SU-DHL-6 (cell line): ENCODE measurements around the gene SYNGR1.

ENCODE experiments used
- H2AFZ ChIP-seq: fragments of 200-600 bp; sonication (generic); 2 replicates; pipeline ENCODE4 v1.6.1; 2014; ENCODE audit warnings: low read depth, mild to moderate bottlenecking, moderate library complexity, mixed read lengths, antibody characterized with exemption, low read length; ENCODE audit not compliant: severe bottlenecking
- H3F3A ChIP-seq: fragments of 200-600 bp; shearing (Covaris generic); 2 replicates; pipeline ENCODE4 v1.6.0; 2016; ENCODE audit warnings: antibody characterized with exemption, mild to moderate bottlenecking; ENCODE audit not compliant: insufficient read depth
- H3K27ac ChIP-seq: fragments of 200-600 bp; sonication (generic); 2 replicates; pipeline ENCODE4 v1.5.1; 2016; ENCODE audit warnings: low read depth, mild to moderate bottlenecking, low read length, moderate library complexity, mixed read lengths
- H3K27me3 ChIP-seq: fragments of 200-600 bp; sonication (generic), shearing (Covaris generic); 2 replicates; pipeline ENCODE4 v1.6.0; 2014; ENCODE audit warnings: mild to moderate bottlenecking, low read length
- H3K36me3 ChIP-seq: fragments of 200-600 bp; sonication (generic); 2 replicates; pipeline ENCODE4 v1.6.1; 2014; ENCODE audit warnings: mild to moderate bottlenecking, low read length, mixed read lengths
- H3K4me2 ChIP-seq: fragments of 300-600, 200-600 bp; shearing (Covaris generic), sonication (generic); 2 replicates; pipeline ENCODE4 v1.6.0; 2014; ENCODE audit warnings: low read length, low read depth, mild to moderate bottlenecking; ENCODE audit not compliant: poor library complexity, severe bottlenecking
- H3K4me3 ChIP-seq: fragments of 200-600 bp; sonication (generic); 2 replicates; pipeline ENCODE4 v1.5.1; 2014; ENCODE audit warnings: antibody characterized with exemption, low read length, mild to moderate bottlenecking, mixed read lengths; ENCODE audit not compliant: insufficient read depth, poor library complexity, severe bottlenecking
- H3K79me2 ChIP-seq: fragments of 200-600 bp; sonication (generic); 2 replicates; pipeline ENCODE4 v1.6.1; 2014; ENCODE audit warnings: mild to moderate bottlenecking, low read length, moderate library complexity; ENCODE audit not compliant: insufficient read depth
- H3K9ac ChIP-seq: fragments of 200-600 bp; sonication (generic); 2 replicates; pipeline ENCODE4 v1.7.0; 2014; ENCODE audit warnings: mild to moderate bottlenecking, low read length
- H3K9me2 ChIP-seq: fragments of 200-600 bp; sonication (generic); replicated peaks from 2 replicates; pipeline ENCODE4 v1.6.1; 2014; ENCODE audit warnings: low read length; ENCODE audit not compliant: insufficient read depth
- H3K9me3 ChIP-seq: fragments of 200-600 bp; sonication (generic); 2 replicates; pipeline ENCODE4 v1.6.1; 2014; ENCODE audit warnings: low read length, mixed read lengths; ENCODE audit not compliant: insufficient read depth
- H4K20me1 ChIP-seq: fragments of 200-600 bp; sonication (generic); 2 replicates; pipeline ENCODE4 v1.6.1; 2014; ENCODE audit warnings: low read depth, mild to moderate bottlenecking, antibody characterized with exemption, low read length, moderate library complexity, mixed read lengths
- CTCF ChIP-seq: fragments of 200-600 bp; sonication (generic); IDR thresholded peaks from one replicate; pipeline ENCODE4 v1.5.1; 2017; ENCODE audit warnings: antibody characterized with exemption, mild to moderate bottlenecking, low read length, moderate library complexity; ENCODE audit not compliant: insufficient read depth, poor library complexity, severe bottlenecking
- EZH2phosphoT487 ChIP-seq: fragments of 200-600 bp; sonication (generic), shearing (Covaris generic); conservative IDR thresholded peaks from 2 replicates; pipeline ENCODE4 v1.6.1; 2018; ENCODE audit warnings: mild to moderate bottlenecking, antibody characterized with exemption, low read length, moderate library complexity, mixed read lengths

Gene SYNGR1

GRCh38 chr22:39306456-39307361, 43.1 kb upstream of the SYNGR1 start:
- H3K79me2 ChIP-seq, result no peaks in the 10 kb centered on the region
- H3K27me3 ChIP-seq, result no peaks in the 10 kb centered on the region
- no peak overlapping the region for H2AFZ ChIP-seq
- H3K4me2 ChIP-seq, result no peak overlapping the region
- no peak overlapping the region for H3K9ac ChIP-seq
- H3K4me3 ChIP-seq, result no peak overlapping the region
- H4K20me1 ChIP-seq, result no peaks in the 10 kb centered on the region
- no peaks in the 10 kb centered on the region for H3K9me3 ChIP-seq
- TF ChIP-seq EZH2phosphoT487, result no peak
- peak; percentile 27 for TF ChIP-seq CTCF
- H3F3A ChIP-seq, result peaks cover 3% of the 10 kb centered on the region; the same call in 1 of the 2 replicates
- no peak overlapping the region for H3K27ac ChIP-seq
- H3K9me2 ChIP-seq, result no peaks in the 10 kb centered on the region
- no peaks in the 10 kb centered on the region for H3K36me3 ChIP-seq

- Histone ChIP-seq H3K9me3 (no peaks in the 10 kb centered on the region), H3K9ac (no peak overlapping the region), H4K20me1 (no peaks in the 10 kb centered on the region; the same call in 1 of the 2 replicates), H2AFZ (no peak overlapping the region), H3K27me3 (no peaks in the 10 kb centered on the region), H3K27ac (no peak overlapping the region), H3K4me2 (no peak overlapping the region), H3F3A (peaks cover 24% of the 10 kb centered on the region), H3K4me3 (no peak overlapping the region), H3K36me3 (0 out of 2 replicates have a peak, but pooled peaks cover 1% of the 10 kb centered on the region), H3K79me2 (no peaks in the 10 kb centered on the region), H3K9me2 (no peaks in the 10 kb centered on the region)
- TF ChIP-seq CTCF (no peak), EZH2phosphoT487 (no peak)
Observed at GRCh38 chr22:39308614-39309363, 41.0 kb upstream of the SYNGR1 start.

GRCh38 chr22:39309364-39309861, 40.4 kb upstream of the SYNGR1 start:
- no peaks in the 10 kb centered on the region for H3K79me2 ChIP-seq
- no peak overlapping the region for H3K27ac ChIP-seq
- H4K20me1 ChIP-seq, result peaks cover 6% of the 10 kb centered on the region; the same call in 1 of the 2 replicates
- H3K9me3 ChIP-seq, result no peaks in the 10 kb centered on the region
- H3K4me3 ChIP-seq, result no peak overlapping the region
- H3K9ac ChIP-seq, result no peak overlapping the region
- no peak overlapping the region for H3K4me2 ChIP-seq
- H3K36me3 ChIP-seq, result peaks cover 7% of the 10 kb centered on the region; the same call in 1 of the 2 replicates
- H3K27me3 ChIP-seq, result no peaks in the 10 kb centered on the region
- no peak for TF ChIP-seq CTCF
- TF ChIP-seq EZH2phosphoT487, result no peak
- H3K9me2 ChIP-seq, result no peaks in the 10 kb centered on the region
- H2AFZ ChIP-seq, result no peak overlapping the region
- H3F3A ChIP-seq, result peaks cover 30% of the 10 kb centered on the region
